Renal cortex interstitium (tissue), 11 donors: ENCODE data around the gene RIPOR1. TPM values are rescaled to one million over a fixed set of nuclear protein-coding genes. Genes with fewer than 3 reads are reported as not detected.
"Not testable (repeated sequence)": the region's sequence is repeated elsewhere in the genome, so short reads cannot be mapped to it uniquely, and the experiment has no call there.

Source experiments
- DNase-seq, 11 donors: peaks; one replicate each; pipeline ENCODE4 v3.0.0-alpha.2; 2013; ENCODE audit warnings: low read depth in 9 of 11, low spot score in 4 of 11; ENCODE audit errors: extremely low read depth in 1 of 11
- polyA plus RNA-seq, 3 donors: library from polyadenylated mRNA; unstranded; fragments of 120-200 nt; gene quantifications; one replicate each; pipeline ENCODE4 v1.2.1, GENCODE V29; 2013; ENCODE audit not compliant: insufficient read length in 3 of 3

RIPOR1 gene
- polyA plus RNA-seq, 3 donors = 101 to 155 (median 126) TPM

DNA sequence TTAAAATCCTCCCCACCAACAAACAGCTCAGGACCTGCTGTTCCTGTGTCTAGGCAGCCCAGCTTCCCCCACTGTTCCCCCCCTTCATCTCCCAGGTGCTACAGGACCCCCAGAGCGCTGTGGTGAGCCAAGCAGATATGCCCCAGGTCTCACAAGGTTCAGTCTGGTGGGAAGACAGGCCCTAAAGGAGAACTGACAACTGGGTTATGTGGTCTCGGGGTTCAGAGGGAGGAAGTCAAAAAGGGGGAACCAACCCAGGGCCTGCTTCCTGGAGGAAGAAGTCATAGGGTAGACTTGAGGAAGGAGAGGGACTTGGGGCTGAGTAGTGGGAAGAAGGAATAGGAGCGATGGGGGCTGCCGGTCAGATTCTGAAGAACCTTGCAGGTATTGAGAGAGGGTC, 2.6 kb downstream of the RIPOR1 start:
- no peak for DNase-seq

GRCh38 chr16:67533024-67533560, 4.5 kb downstream of the RIPOR1 start:
- DNase-seq = no peak

DNA sequence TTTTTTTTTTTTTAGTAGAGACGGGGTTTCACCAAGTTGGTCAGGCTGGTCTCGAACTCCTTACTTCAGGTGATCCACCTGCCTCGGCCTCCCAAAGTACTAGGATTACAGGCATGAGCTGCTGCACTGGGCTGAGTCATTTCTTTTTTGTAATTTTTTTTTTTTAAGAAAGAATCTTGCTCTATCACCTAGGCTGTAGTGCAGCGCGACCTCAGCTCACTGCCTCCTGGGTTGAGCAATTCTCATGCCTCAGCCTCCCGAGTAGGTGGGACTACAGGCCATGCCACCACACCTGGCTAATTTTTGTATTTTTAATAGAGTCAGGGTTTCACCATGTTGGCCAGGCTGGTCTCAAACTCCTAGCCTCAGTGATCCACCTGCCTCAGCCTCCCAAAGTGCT, 5.4 kb downstream of the RIPOR1 start:
- DNase-seq = not testable (repeated sequence)

DNA sequence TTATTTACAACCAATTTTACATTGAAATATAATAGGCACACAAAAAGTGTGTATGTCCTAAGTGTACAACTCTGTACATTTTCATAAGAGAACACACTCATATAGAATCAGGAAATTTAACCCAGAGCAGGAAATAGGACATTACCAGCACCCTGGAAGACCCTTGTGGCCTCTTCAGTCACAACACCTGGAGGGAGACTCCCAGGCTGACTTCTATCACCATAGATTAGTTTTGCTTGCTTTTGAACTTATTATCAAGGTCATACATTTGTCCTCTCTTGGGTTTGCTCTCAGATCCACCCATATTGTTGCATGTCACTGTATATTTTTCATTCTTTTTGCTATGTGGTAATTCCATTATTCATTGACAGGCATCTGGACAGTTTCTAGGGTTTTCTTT, 5.8 kb downstream of the RIPOR1 start:
- DNase-seq = no peak

GRCh38 chr16:67535201-67535600, 6.6 kb downstream of the RIPOR1 start:
- DNase-seq = no peak

DNA sequence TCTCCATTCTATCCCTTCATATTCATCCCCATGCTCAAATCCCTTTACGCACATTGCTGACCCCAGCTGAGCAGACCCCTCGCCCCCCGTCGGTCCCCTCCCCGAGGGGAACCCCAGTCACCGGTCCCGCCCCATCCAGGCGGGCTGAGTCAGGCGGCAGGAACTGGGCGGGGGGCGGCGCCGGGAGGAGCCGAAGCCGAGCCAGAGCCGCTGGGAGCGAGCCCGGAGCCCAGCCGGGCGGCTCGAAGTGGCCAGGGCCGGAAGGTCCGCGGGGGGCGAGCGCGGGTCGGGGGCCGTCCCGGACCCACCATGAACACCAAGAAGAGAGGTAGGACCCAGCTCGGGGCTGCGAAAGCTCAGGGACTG, 8.6 kb downstream of the RIPOR1 start:
- DNase-seq = no peak

- DNase-seq = no peak
These were observed 9.3 kb downstream of the RIPOR1 start for GRCh38 chr16:67537636-67538591.

DNA sequence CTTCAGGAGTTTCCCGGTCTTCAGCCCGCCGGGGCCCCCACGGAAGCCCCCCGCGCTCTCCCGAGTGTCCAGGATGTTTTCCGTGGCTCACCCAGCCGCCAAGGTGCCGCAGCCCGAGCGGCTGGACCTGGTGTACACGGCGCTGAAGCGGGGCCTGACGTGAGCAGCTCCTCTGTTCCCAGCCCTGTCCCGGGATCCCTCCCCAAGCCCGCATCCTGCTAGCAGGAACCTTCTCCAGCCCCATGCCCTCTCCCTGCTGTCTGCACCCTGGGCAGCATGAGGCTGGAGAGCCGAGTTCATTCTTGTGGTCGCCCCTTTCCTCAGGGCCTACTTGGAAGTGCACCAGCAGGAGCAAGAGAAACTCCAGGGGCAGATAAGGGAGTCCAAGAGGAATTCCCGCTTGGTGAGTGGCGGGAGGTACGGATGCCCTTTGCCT, 10.1 kb downstream of the RIPOR1 start:
- no peak for DNase-seq

DNA sequence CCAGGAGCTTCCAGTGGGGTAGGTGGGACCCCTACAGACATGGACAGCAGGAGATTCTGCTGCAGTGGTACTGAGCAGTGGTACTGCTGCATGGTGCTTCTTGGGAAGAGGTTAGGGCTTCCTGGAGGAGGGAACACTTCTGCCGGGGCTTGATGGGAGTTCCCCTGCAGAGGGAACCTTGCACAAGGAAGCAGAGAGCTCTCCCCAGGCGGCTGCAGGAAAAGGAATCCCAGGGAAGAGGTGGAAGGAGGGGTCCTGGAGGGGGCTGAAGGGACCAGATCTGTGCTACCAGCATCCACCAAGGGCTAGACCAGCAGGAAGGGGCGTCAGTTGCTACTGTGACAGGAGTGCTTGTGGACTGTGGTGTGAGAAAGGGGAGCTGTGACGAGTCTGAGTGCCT, 10.6 kb downstream of the RIPOR1 start:
- DNase-seq = no peak

- no peak for DNase-seq
These were observed 11.3 kb downstream of the RIPOR1 start for GRCh38 chr16:67539691-67540635.

- no peak for DNase-seq
These were observed 12.1 kb downstream of the RIPOR1 start for GRCh38 chr16:67540756-67541155.

GRCh38 chr16:67541391-67542263, 13.0 kb downstream of the RIPOR1 start:
- DNase-seq = no peak

DNA sequence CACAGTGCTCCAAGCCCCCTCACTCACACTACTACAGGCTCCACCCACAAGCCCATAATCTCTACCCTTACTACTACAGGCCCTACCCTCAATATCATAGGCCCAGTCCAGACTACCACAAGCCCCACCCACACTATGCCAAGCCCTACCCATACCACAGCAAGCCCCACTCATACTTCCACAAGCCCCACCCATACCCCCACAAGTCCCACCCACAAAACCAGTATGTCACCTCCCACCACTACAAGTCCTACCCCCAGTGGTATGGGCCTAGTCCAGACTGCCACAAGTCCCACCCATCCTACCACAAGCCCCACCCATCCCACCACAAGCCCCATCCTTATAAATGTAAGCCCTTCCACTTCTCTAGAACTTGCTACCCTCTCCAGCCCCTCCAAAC, 13.8 kb downstream of the RIPOR1 start:
- no peak for DNase-seq

DNA sequence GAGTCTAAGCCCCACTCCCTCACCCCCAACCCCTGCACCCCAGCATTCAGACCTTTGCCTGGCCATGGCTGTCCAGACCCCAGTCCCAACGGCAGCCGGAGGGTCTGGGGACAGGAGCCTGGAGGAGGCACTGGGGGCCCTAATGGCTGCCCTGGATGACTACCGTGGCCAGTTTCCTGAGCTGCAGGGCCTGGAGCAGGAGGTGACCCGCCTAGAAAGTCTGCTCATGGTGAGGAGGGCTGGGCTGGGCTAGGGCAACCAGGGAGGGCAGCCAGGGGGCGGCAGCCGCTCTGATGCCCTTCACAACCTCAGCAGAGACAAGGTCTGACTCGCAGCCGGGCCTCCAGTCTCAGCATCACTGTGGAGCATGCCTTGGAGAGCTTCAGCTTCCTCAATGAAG, 14.4 kb downstream of the RIPOR1 start:
- DNase-seq = no peak

DNA sequence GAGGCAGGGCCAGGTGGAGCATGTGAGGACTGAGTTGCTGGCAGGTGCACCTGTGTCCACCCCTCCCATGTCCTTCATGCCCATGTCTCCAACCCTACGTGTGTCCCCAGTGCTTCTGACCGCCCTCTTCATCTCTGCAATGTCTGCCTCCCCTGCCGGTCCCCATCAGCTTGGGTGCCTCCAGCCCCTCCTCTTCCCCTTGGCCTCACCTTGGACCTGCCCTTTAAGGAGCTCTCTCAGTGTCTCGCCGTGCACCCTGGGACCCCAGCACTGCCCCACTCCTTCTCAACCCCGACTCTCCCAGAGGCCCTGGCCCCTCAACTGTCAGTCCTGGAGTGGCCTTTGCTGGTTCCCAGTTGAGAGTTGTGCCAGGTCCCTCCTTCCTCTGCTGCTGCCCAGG, 15.0 kb downstream of the RIPOR1 start:
- no peak for DNase-seq

DNA sequence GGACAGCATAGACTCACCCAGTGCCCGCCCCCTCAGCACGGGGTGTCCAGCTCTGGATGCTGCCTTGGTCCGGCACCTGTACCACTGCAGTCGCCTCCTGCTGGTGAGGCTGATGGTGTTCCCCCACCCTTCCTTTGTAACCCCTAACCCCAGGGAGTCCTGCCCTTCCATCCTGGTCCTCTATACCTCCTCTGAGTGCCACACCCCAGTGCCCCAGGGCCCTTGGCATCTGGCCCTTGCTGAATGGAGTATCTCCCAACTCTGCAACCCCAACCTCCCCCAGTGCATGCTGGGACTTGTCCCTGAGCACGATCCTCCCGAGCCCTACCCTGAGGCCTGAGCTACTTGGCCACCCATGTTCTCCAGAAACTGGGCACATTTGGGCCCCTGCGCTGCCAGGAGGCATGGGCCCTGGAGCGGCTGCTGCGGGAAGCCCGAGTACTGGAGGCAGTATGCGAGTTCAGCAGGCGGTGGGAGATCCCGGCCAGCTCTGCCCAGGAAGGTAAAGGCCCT, 15.8 kb downstream of the RIPOR1 start:
- no peak for DNase-seq

DNA sequence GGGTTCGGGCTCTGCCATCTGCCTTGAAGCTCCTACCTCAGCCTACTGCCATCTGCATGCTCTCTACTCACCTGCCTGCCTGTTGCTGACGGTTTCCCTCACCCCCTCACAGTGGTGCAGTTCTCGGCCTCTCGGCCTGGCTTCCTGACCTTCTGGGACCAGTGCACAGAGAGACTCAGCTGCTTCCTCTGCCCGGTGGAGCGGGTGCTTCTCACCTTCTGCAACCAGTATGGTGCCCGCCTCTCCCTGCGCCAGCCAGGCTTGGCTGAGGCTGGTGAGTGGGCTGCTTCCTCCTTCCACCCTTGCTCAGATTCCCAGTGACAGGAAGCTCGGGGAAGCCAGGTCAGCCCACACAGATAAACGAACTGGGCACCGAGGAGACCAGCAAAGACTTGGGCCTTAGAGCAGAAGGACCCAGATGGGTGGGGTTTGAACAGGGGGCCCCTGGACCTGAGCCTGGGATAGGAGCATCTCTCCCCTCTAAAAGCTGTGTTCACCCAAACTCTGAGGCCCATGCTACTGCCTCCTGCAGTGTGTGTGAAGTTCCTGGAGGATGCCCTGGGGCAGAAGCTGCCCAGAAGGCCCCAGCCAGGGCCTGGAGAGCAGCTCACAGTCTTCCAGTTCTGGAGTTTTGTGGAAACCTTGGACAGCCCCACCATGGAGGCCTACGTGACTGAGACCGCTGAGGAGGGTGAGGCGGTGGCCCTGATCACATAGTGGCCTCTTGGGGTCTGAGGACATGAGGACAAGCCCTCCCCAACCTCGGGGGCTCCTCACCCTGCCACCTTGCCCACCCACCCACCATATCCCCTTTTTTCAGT, 16.4 kb downstream of the RIPOR1 start:
- no peak for DNase-seq

DNA sequence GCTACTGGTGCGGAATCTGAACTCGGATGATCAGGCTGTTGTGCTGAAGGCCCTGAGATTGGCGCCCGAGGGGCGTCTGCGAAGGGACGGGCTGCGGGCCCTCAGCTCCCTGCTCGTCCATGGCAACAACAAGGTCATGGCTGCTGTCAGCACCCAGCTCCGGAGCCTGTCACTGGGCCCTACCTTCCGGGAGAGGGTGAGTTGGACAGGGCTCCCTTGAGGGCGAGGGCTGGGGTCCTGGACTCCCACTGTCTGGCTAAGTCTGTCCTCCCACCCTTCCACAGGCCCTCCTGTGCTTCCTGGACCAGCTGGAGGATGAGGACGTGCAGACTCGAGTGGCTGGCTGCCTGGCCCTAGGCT, 17.0 kb downstream of the RIPOR1 start:
- DNase-seq = no peak
